GM21723 (cell line): ENCODE measurements around the gene GLYATL1B.
"Not testable (repeated sequence)": the region's sequence is repeated elsewhere in the genome, so short reads cannot be mapped to it uniquely, and the experiment has no call there.

ENCODE experiments used
- ATAC-seq: cut with Tn5 transposase; IDR thresholded peaks from one replicate; pipeline ENCODE4 v1.9.1; 2021; ENCODE audit warnings: mild to moderate bottlenecking, moderate library complexity; ENCODE audit not compliant: unreplicated experiment

Gene GLYATL1B

GRCh38 chr11:59095972-59096575 is 10.0 kb downstream of the GLYATL1B start:
- ATAC-seq = not testable (repeated sequence)

GRCh38 chr11:59097113-59097708 is 11.1 kb downstream of the GLYATL1B start:
- no peak for ATAC-seq

GRCh38 chr11:59097938-59098337 is 11.8 kb downstream of the GLYATL1B start:
- ATAC-seq = not testable (repeated sequence)

- ATAC-seq = peak; percentile 70
Observed at GRCh38 chr11:59102259-59102765, 16.2 kb downstream of the GLYATL1B start.

GRCh38 chr11:59106363-59107336 is 20.5 kb downstream of the GLYATL1B start, which contains the start of gene FAM111B:
Gene FAM111B, plus strand, starts transcription at chr11:59107237. Its CDS starts 2,389 bp downstream, at chr11:59109626.
- peak; percentile 73 for ATAC-seq

- peak; percentile 37 for ATAC-seq
Observed at GRCh38 chr11:59107721-59108120, 21.6 kb downstream of the GLYATL1B start.

GRCh38 chr11:59112494-59112893 is 26.4 kb downstream of the GLYATL1B start:
- no peak for ATAC-seq

GRCh38 chr11:59114344-59114743 is 28.2 kb downstream of the GLYATL1B start:
- ATAC-seq = no peak

GRCh38 chr11:59115553-59115952 is 29.4 kb downstream of the GLYATL1B start:
- ATAC-seq = no peak

GRCh38 chr11:59117774-59118173 is 31.7 kb downstream of the GLYATL1B start:
- no peak for ATAC-seq

GRCh38 chr11:59119826-59120225 is 33.7 kb downstream of the GLYATL1B start:
- ATAC-seq = no peak

- ATAC-seq = peak; percentile 98
Observed at GRCh38 chr11:59135648-59136461, 49.7 kb downstream of the GLYATL1B start.

- ATAC-seq = not testable (repeated sequence)
Observed at GRCh38 chr11:59136551-59136950, 50.4 kb downstream of the GLYATL1B start.

GRCh38 chr11:59137190-59137589 is 51.1 kb downstream of the GLYATL1B start:
- ATAC-seq = no peak

- no peak for ATAC-seq
Observed at GRCh38 chr11:59138643-59139042, 52.5 kb downstream of the GLYATL1B start.

- ATAC-seq = no peak
Observed at GRCh38 chr11:59141191-59141590, 55.1 kb downstream of the GLYATL1B start.

- peak; percentile 1 for ATAC-seq
Observed at GRCh38 chr11:59141673-59142460, 55.8 kb downstream of the GLYATL1B start.

- peak; percentile 74 for ATAC-seq
Observed at GRCh38 chr11:59142530-59143507, 56.7 kb downstream of the GLYATL1B start, which contains the start of gene FAM111A. Gene FAM111A, plus strand, starts transcription at chr11:59142856. Its CDS starts 6,017 bp downstream, at chr11:59148873.
